ENCODE measurements around the gene GPR132. TPM values are rescaled to one million over a fixed set of nuclear protein-coding genes. Genes with fewer than 3 reads are reported as not detected.
A peak's percentile ranks its signal among the peaks of the same experiment; 100 is the strongest.

The GPR132 gene
- total and polyA plus RNA-seq, 9 of the 15 experiments (the other 6 are each of a cell fraction or from before 2014, with no cell fraction given): 0.01 to 1.1 (median 0.25) TPM; not detected in 1

- 0 out of 4 replicates have a peak, but pooled peaks of 1 of the 2 experiments have one; percentile 23 for TF ChIP-seq FOXK2 (conservative IDR thresholded peaks at IDR 0.05 in 1 of 2, IDR thresholded peaks at IDR 0.05 in 1 of 2; ENCODE audit: low read depth in 2 of 2)
- TF ChIP-seq MAFK (IDR thresholded peaks at IDR 0.05; ENCODE audit: low read length): no peak
- no peak for TF ChIP-seq ARID3A (IDR thresholded peaks at IDR 0.05; ENCODE audit: borderline replicate concordance, low read depth, low read length)
- no peak for TF ChIP-seq HMGXB4 (CRISPR knock-in tag; IDR thresholded peaks at IDR 0.05)
- no peak for TF ChIP-seq SNIP1 (IDR thresholded peaks at IDR 0.05; ENCODE audit: low read depth)
- no peak for TF ChIP-seq MBD2 (IDR thresholded peaks at IDR 0.05; ENCODE audit: borderline replicate concordance, low read depth)
- TF ChIP-seq PRDM10 (IDR thresholded peaks at IDR 0.05; ENCODE audit: partially characterized antibody): peak; percentile 94
- TF ChIP-seq ERF (CRISPR knock-in tag; IDR thresholded peaks at IDR 0.05): no peak
Measured at GRCh38 chr14:105030836-105031396, 34.3 kb downstream of the GPR132 start (continued).

All from K562 (cell line).